COR-L47 (cell line): Measurements from ENCODE around the gene ADGRV1.
"Not testable (repeated sequence)": the region's sequence is repeated elsewhere in the genome, so short reads cannot be mapped to it uniquely, and the experiment has no call there.

Experiments used
- DNase-seq: peaks from one replicate; lab custom pipeline; 2025; lab: John Stamatoyannopoulos, UW

ADGRV1 gene

DNA sequence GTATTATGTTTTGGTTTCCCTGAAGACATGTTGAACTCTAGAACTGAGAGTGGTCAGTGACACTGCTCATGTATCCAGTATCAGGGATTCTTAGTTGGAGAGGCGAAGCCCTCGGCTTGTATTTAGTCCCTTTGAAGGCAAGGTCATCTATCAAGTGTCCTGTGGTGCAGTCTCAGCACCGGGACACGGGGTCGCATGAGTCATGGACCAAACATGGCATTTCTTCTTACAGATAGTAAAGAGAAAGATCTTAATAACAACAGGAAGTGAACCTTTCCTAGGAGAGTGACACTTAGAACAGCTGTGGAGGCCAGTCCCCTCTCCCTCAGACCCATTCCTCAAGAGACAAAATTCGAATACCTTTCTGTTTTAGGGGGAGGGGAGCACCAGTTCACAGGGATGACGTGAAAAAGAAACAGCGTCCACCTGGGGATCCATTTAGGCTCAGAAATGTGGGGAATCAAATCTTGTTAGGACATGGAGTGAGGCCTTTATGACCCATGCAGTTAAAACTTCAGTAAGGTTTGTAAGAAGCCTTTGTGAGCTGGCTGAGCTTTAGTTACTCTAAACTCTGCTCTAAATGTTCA lies 86.5 kb downstream of the ADGRV1 start:
- no peak for DNase-seq

GRCh38 chr5:90650767-90651166 lies 92.2 kb downstream of the ADGRV1 start:
- DNase-seq = no peak

GRCh38 chr5:90654215-90654614 lies 95.6 kb downstream of the ADGRV1 start:
- no peak for DNase-seq

DNA sequence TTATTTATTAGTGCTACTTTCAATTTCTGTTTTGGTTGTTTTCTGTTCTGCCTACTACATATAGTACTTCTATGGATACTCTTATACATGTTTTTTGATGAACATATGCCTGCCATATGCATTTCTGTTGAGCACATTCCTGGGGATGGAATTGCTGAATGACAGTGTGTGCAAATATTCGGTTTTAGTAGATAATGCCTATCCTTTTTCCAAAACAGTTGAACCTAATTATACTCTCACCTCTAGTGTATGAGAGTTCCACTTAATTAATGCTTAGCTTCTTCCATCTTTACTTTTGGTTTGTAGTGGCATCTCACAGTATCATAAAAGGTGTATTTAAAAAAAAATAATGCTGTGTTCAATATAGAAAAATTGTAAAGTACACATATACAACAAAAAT lies 96.8 kb downstream of the ADGRV1 start:
- no peak for DNase-seq

- DNase-seq = no peak
Measured at GRCh38 chr5:90657030-90657429, 98.4 kb downstream of the ADGRV1 start.

DNA sequence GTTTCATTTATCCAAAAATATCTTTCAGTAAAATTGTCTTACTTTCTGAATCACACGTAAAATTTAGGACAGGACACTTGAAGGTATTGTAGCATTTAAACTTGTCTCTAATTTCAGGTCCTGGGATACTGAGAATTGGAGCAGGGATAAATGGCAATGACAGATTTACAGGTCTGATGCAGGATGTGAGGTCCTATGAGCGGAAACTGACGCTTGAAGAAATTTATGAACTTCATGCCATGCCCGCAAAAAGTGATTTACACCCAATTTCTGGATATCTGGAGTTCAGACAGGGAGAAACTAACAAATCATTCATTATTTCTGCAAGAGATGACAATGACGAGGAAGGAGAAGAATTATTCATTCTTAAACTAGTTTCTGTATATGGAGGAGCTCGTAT lies 99.2 kb downstream of the ADGRV1 start:
- no peak for DNase-seq

DNA sequence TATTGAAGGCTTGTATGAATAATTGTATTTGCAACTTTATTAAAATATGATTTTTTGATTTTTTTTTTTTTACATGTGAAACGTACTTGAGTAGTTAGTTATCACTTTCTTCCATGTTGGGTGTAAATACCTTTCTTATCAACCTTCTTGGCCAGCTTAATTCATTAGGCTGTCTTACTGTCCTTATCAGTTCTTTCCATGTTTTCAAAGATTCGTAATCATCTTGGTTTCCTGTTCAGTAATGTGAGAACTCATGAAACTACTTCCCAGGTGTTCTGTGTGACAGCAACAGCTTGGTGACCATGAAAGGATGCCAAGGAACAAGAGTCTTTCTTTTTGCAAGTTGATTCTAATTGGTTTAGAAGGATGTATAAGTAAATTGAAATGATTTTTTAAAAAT lies 100.0 kb downstream of the ADGRV1 start:
- DNase-seq = no peak

DNA sequence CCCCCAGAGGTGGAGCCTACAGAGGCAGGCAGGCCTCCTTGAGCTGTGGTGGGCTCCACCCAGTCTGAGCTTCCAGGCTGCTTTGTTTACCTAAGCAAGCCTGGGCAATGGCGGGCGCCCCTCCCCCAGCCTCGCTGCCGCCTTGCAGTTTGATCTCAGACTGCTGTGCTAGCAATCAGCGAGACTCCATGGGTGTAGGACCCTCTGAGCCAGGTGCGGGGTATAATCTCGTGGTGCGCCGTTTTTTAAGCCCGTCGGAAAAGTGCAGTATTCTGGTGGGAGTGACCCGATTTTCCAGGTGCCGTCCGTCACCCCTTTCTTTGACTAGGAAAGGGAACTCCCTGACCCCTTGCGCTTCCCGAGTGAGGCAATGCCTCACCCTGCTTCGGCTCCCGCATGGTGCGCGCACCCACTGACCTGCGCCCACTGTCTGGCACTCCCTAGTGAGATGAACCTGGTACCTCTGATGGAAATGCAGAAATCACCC lies 109.5 kb downstream of the ADGRV1 start:
- not testable (repeated sequence) for DNase-seq

GRCh38 chr5:90675222-90675621 lies 116.6 kb downstream of the ADGRV1 start:
- DNase-seq = no peak

DNA sequence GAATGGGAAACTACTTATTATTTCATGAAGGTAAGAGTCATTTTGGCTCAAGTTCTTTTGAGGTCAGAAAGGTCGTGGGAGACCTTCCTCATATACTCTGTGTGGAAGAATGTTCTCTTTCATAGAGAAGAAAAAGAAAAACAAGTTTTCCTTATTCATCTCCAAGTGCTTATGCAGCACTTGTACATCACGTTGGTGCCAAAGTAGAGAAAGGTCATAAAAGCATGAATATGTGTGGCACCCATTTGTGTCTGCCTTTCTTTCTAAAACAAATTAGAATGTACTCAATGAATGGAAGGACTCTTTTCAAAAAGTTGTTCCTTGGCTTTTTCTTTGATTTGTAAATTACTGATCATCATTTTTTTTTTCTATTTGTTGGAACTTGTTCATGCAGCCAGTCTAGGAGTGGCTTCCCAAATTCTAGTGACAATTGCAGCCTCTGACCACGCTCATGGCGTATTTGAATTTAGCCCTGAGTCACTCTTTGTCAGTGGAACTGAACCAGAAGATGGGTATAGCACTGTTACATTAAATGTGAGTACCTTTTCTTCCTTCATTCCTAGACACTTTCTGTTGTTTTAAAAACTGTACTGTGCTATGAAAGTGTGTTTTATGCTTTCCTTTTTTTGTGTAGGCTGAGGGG lies 122.4 kb downstream of the ADGRV1 start:
- DNase-seq = no peak

- no peak for DNase-seq
Measured at GRCh38 chr5:90682278-90682677, 123.7 kb downstream of the ADGRV1 start.

DNA sequence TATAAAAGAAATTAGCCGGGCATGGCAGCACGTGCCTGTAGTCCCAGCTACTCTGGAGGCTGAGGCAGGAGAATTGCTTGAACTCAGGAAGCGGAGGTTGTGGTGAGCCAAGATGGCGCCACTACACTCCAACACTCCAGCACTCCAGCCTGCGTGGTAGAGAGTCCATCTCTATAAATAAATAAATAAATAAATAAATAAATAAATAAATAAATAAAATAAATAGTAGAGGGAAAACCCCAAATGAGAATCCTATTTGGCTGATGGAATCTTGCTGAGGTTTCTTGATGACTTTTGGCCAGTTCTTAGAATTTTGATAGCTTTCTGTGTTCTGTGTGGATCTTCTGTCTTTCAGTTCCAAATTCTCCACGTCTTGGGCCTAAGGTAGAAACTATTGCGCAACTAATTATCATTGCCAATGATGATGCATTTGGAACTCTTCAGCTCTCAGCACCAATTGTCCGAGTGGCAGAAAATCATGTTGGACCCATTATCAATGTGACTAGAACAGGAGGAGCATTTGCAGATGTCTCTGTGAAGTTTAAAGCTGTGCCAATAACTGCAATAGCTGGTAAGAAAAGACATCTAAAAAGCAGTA lies 126.9 kb downstream of the ADGRV1 start:
- no peak for DNase-seq

GRCh38 chr5:90686363-90686762 lies 127.8 kb downstream of the ADGRV1 start:
- not testable (repeated sequence) for DNase-seq

DNA sequence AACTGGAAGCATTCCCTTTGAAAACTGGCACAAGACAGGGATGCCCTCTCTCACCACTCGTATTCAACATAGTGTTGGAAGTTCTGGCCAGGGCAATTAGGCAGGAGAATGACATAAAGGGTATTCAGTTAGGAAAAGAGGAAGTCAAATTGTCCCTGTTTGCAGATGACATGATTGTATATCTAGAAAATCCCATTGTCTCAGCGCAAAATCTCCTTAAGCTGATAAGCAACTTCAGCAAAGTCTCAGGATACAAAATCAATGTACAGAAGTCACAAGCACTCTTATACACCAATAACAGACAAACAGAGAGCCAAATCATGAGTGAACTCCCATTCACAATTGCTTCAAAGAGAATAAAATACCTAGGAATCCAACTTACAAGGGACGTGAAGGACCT lies 128.9 kb downstream of the ADGRV1 start:
- not testable (repeated sequence) for DNase-seq

GRCh38 chr5:90689064-90689463 lies 130.5 kb downstream of the ADGRV1 start:
- no peak for DNase-seq

DNA sequence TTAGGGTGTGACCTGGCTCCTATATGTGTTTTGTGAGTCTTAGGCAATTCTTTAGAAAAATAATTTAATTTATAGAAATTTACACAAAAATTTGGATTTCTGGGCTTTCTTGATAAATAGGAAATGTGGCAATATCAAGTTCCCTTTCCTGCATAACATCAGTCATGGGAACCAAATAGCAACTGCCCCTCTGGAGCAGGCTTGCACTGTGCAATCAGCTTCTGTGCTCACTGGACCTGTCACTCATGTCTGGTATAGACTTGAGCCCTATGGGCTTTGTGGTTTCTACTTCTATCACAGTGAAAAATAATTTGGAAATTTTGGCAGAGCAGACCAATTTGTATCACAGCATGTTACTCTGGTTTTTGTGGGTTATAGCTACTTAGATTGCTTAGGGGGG lies 131.7 kb downstream of the ADGRV1 start:
- no peak for DNase-seq

DNA sequence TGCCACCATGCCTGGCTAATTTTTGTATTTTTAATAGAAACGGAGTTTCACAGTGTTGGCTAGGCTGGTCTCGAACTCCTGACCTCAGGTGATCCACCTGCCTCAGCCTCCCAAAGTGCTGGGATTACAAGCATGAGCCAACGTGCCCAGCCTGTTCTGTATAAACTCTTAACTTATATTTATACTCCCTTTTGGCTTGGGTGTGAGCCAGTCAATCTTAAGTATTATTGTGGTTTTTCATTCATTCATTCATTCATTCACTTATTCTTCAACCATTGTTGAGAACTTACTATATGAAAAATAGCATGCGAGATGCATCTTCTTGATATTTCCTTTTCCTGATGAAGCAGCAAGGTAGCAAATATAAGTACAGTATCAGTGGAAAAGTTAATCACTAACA lies 132.9 kb downstream of the ADGRV1 start:
- DNase-seq = no peak

DNA sequence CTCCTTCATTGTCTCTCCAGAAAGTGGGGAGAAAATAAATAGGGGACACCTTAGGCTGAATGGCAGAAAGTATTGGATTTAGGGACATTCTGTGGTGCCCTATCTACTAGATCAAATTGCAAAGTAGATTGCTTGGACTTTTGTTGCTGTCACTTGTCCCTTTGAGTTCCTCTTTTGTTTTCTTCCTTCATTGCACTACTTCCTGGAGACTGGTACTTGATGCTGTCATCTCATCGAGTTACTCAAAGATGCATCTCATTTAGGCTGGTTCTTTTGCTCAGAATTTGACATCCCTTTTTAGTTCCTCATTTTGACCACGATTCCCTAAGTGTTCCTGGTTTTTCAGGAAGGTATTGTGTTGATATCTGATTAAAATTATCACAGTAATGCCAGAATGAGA lies 137.6 kb downstream of the ADGRV1 start:
- no peak for DNase-seq

- DNase-seq = no peak
Measured at GRCh38 chr5:90700299-90700698, 141.7 kb downstream of the ADGRV1 start.

GRCh38 chr5:90703932-90704331 lies 145.3 kb downstream of the ADGRV1 start:
- no peak for DNase-seq

- no peak for DNase-seq
Measured at GRCh38 chr5:90707698-90708097, 149.1 kb downstream of the ADGRV1 start.

- peak; percentile 8 for DNase-seq
Measured at GRCh38 chr5:90709323-90710155, 150.9 kb downstream of the ADGRV1 start.

GRCh38 chr5:90718387-90718786 lies 159.8 kb downstream of the ADGRV1 start:
- no peak for DNase-seq
